ENCODE measurements around the gene ZBTB11.

- TF ChIP-seq CTCF (conservative IDR thresholded peaks at IDR 0.05 in 1 of 2, IDR thresholded peaks at IDR 0.05 in 1 of 2; ENCODE audit: extremely low read depth in 1 of 2, insufficient read depth in 1 of 2, low read depth in 1 of 2, low read length in 2 of 2) (no peak), EZH2 (IDR thresholded peaks at IDR 0.05; ENCODE audit: borderline replicate concordance, low read length) (no peak)
Measured at GRCh38 chr3:101718455-101718854, 41.5 kb upstream of the ZBTB11 start.

Measured in mammary epithelial cell (primary cell).